GM19239 (cell line): ENCODE measurements around the gene MEGF6.
"Not testable (repeated sequence)": the region's sequence is repeated elsewhere in the genome, so short reads cannot be mapped to it uniquely, and the experiment has no call there.

ENCODE experiments used
- DNase-seq: peaks from one replicate; pipeline ENCODE4 v3.0.0; 2011; ENCODE audit warnings: low spot score; ENCODE audit not compliant: insufficient read length
- FAIRE-seq: peaks from 2 replicates; lab custom pipeline; 2011; peaks lifted over from hg19 to GRCh38; lab: Jason Lieb, UNC

Gene MEGF6

GRCh38 chr1:3578433-3578805 lies 32.9 kb downstream of the MEGF6 start:
- FAIRE-seq (no peak), DNase-seq (no peak)

GRCh38 chr1:3577711-3578432 lies 33.4 kb downstream of the MEGF6 start:
- FAIRE-seq = no peak
- no peak for DNase-seq

GRCh38 chr1:3577300-3577699 lies 34.0 kb downstream of the MEGF6 start:
- DNase-seq = no peak
- FAIRE-seq = no peak

GRCh38 chr1:3575993-3576392 lies 35.3 kb downstream of the MEGF6 start:
- FAIRE-seq = no peak

DNA sequence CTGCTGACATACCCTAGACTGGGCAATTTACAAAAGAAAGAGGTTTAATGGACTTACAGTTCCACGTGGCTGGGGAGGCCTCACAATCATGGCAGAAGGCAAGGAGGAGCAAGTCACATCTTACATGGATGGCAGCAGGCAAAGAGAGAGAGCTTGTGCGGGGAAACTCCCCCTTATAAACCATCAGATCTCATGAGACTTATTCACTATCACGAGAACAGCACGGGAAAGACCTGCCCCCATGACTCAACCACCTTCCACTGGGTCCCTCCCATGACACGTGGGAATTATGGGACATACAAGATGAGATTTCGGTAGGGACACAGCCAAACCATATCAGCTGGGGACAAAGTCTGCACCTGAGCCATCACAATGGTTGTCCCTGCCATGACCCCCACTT lies 35.8 kb downstream of the MEGF6 start:
- not testable (repeated sequence) for DNase-seq, FAIRE-seq

More at GRCh38 chr1:3575993-3576392, 35.3 kb downstream of the MEGF6 start:
- DNase-seq = no peak

DNA sequence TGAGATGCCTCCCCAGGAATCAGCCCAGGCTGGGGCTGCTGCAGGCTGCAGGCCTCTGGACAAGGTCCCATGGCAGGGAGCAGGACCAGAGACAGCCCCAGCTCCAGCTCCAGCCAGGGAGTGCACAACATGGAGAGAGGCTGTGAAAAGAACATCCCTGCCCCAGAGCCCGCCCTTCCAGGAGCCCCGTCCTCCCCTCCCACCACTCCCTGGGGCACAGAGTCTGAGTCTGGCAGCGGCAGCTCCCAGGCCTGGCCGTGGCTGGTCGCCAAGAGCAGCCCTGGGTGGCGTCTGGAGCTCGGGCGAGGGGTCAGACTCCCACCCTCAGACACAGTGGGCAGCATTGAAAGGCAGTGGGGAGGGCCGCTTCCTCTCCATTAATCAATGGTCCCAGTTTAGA lies 37.8 kb downstream of the MEGF6 start:
- no peak for FAIRE-seq
- DNase-seq = no peak

DNA sequence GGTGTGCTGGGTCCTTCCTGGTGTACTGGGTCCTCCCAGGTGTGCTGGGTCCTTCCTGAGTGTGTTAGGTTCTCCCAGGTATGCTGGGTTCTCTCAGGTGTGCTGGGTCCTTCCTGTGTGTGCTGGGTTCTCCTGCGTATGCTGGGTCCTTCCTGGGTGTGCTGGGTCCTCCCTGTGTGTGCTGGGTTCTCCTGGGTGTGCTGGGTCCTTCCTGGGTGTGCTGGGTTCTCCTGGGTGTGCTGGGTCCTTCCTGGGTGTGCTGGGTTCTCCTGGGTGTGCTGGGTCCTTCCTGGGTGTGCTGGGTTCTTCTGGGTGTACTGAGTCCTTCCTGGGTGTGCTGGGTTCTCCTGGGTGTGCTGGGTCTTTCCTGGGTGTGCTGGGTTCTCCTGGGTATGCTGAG lies 38.7 kb downstream of the MEGF6 start:
- not testable (repeated sequence) for FAIRE-seq, DNase-seq

DNA sequence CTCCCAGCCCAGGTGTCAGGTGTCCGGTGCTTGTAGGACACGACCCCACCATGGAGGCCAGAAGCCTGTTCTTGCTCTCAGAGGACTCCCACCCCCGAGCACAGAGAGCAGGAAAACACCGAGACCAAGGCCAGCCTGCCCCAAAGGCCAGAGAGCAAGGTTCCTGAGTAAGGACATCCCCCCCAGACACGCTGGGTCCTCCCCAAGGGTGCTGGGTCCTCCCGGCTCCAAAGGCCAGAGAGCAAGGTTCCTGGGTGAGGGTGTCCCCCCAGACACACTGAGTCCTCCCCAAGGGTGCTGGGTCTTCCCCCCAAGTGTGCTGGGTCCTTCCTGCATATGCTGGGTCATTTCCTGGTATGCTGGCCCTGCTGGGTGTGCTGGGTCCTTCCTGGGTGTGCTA lies 40.0 kb downstream of the MEGF6 start:
- FAIRE-seq (no peak), DNase-seq (no peak)

DNA sequence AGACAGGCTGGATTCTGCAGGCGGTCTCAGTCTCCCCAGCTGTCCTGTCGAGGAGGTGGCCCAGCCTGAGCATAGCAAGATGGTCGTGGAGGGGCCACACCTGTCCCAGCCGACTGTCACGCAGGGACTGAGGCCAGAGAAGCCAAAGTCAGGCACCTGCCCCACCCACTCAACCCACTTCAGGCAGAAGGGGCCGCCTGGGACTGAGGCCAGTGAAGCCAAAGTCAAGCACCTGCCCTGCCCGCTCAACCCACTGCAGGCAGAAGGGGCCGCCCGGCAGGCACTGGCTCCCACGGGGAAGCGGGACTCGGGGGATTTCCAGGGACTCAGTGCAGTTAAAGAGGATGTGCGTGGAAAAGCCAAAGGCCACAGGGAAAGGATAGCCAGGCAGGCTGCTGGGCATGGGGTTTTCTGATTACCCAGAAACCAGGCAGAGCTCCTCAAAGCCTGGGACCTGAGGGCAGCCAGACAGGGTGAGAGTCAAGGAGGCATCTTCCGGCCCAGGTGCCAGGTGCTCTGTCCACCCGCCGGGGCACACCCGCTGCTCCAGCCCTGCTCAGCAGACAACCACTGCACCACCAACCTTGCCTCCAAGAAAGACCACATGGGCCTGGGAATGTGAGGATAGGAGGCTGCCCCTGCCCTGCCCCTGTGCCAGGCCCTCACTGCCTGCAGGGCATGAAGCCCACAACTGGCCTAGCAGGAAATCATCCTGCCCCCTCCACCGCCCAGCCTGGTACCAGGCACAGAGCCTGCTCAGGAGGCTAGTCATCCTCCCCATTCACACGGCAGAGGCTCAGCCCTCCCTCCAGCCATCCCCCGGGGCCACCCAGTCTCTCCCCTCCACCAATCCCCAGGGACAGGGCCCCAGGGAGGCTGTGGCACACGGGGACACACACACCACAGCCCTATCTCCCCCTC lies 41.0 kb downstream of the MEGF6 start:
- FAIRE-seq (no peak), DNase-seq (no peak)

- DNase-seq (no peak), FAIRE-seq (no peak)
Measured at GRCh38 chr1:3569436-3569835, 41.9 kb downstream of the MEGF6 start.

DNA sequence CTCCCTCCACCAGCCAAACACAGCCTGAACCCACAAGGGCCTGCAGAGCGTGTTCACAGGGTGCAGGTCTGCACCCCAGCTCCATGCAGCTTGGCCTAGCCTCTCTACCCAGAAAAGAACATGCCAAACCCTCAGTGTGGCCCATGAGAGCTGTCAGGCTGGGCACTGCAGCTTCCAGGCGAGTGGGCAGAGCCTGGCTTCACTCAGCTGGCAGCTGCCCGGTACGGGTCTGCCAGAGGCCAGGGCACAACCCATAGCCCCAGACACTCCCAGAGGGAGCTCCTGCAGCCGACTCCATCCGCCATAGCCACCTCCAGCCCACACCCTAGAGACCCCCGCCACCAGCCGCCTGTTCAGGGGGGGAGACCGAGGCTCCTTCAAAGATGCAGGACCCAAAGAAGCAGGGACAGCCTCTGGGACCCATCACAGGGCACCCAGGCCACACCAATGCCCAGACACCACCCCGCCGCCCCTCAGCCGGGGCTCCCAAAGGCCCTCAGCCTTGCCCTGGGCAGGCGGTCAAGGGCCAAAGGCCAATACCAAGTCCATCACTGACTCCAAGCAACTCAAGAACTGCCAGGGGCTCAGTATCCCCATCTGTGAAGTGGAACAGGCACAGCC lies 42.4 kb downstream of the MEGF6 start:
- FAIRE-seq = no peak
- DNase-seq = no peak

DNA sequence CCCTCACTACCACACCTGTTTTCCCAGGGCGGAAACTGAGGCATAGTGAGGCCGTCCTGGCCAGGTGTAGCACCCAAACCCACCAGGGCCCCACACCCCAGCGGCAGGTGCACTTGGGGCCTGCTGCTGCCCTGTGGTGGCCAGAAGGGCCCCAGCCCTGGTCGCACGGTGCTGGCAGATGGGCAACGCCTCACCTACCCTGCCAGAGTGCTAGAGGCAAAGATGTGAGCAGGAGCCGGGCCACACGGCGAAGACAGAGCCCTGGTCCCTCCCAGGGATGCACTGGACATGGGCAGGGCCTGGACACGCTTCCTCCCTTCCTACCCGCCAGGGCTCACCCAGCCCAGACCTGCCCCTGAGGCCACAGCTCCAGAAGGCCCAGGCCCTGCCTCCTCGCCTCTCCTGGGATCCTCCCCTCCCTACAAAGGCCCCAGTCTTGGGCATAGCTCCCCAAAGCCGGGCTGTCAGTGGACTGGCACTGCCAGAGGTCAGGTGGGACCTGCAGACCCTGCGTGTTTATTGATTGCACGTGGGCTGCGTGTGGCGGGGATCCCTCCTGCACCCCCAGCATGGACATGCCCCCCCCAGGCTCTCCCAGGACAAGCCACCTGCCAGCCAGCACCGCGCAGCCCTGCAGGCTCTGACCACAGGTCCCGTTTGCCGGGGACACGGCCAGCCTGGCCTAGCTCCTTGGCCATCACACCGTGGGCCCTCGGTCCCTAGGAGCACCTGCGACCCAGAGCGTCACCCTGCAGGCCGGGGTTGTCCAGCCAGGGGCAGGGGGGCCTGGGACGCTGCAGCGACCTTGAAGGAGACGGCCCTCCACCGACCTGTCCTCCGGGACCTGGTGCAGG lies 44.1 kb downstream of the MEGF6 start:
- DNase-seq (no peak), FAIRE-seq (no peak)

DNA sequence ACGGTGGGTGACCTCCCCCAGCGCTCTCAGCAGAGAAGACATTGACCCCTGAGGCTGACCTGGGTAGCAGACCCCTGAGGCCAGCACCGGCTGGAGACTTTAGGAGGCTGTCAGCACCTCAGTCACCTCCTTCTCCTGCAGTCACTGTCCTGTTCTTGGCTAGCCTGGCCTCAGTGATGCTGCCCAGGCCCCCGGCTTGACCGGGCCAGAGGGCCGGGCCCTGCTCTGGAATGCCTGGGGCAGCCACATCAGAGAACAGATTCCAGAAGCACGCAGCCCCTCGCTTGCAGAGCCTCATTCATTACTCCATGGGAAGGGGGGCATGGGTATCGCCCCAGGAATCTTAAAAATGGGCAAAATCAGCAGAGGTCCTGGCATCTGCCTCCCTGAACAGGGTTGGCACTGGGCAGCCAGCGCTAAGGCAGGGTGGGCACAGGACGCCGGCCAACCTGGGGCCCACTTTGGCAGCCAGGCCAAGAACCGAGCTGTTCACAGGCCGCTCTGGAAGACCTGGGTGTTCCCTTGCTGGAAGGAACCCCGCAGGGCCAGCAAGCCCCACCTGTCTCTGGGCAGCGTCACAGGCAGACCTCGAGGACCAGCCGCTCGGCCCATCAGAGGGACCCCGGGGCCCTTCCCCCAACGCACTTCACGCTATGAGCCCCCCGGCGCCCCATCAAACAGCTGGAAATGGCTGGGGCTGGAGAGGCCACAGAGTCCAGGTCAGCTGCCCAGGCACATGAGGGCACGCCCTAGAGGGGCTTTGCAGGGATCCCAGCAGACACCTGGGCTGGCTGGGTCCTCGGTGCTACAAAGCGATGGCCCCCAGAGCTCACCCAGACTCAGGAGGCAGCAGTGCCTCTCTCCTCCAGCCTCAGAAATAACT lies 45.1 kb downstream of the MEGF6 start:
- FAIRE-seq = no peak
- DNase-seq = no peak

DNA sequence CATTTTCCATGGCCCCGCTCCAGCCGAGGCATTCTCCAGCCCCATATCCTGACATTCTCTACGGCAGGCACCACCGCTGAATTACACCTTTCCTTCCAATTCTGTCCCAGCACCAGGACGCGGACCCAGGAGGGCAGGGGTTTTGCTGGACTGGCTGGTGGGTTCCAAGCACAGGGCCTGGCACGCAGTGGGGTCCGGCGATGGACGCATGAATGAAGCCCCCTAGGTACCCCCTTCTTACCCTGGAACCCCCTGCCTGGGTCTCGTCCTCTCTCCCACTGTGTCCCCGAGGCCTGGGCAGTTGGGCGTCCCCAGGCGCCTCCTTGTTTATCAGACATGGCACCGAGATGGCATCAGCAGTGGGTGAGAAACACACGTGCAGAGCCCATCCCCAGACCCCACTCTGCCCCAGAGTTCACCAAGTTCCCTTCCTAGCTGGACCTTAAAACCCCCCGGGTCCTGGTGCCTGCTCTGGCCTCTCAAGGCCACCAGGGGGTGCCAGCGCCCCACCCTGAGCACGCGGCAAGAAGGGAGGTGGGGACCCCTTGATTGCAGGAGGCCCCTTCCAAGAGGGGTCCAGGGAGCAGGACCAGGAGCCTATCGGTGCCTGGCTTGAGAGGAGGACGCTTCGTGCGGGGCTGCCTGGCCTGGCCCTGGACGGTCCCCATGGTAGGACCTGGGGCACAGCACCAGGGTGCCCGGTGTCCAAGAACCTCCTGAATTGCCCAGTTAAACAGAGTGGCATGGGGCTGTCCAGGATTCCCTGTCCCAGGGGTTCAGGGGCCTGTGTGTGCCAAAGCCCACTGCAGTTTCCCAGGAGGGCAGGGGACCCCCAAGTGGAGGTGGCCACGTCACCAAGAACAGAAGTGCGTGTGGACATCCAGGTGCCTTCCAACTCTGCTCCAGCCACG lies 46.1 kb downstream of the MEGF6 start:
- DNase-seq = peak; percentile 77
- no peak for FAIRE-seq

- FAIRE-seq (no peak), DNase-seq (no peak)
Measured at GRCh38 chr1:3563610-3564009, 47.7 kb downstream of the MEGF6 start.

GRCh38 chr1:3563125-3563524 lies 48.2 kb downstream of the MEGF6 start:
- DNase-seq = no peak
- no peak for FAIRE-seq

GRCh38 chr1:3562712-3563111 lies 48.6 kb downstream of the MEGF6 start:
- no peak for DNase-seq
- FAIRE-seq = no peak

DNA sequence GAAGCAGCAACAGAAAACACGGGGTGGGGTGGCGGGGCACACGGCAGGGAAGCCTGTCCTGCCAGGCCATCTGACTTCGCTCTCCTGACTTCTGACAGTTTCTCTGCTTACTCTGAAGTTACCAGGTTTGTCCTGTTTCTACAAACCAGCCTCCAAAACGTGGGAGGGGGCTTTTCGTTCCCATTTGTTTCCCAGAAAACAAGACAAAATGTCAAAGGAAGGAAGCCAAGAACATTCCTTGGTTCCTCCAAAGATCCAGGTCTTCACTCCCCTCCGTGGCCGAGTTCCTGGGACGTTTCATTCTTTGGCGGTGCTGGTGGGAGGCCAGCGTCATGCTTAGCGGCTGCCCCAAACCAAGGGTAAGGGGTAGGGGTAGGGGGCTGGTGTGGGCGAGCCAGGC lies 49.6 kb downstream of the MEGF6 start:
- DNase-seq (no peak), FAIRE-seq (no peak)
